GM04504 (cell line): ENCODE results near the gene MGAT5.

Experiments
- DNase-seq: peaks from one replicate; pipeline ENCODE4 v3.0.0-alpha.2; 2012; ENCODE audit warnings: low read depth

The MGAT5 gene

DNA sequence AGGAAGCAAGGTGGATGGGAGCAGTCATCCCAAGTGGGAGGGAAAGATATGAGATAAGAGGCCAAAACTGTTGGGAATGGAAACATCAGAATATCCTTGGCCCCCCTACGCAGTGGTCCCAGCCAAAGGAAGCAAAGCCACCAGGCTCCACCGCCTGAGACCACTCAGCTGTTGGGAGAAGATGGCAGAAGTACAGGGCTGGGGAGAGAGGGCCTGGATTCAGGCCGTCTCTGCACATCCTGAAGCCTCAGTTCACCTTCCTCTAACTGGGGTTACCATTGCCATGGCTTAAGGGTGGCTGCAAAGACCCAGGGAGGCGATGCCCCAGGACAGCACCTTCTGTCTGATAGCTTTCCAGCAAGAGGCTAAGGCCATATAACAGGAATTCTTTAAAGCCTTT lies 193.8 kb downstream of the MGAT5 start:
- no peak for DNase-seq

DNA sequence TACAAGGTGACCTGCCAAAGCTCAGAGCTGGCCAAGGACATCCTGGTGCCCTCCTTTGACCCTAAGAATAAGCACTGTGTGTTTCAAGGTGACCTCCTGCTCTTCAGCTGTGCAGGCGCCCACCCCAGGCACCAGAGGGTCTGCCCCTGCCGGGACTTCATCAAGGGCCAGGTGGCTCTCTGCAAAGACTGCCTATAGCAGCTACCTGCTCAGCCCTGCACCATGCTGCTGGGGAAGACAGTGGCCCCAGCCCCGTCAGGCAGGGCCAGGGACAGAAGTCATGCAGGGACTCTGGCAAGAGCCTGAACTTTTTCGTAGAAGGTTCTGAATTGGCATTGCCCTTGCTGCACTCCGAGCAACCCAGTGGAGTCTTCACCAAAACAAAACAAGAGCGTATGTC lies 194.8 kb downstream of the MGAT5 start:
- no peak for DNase-seq

DNA sequence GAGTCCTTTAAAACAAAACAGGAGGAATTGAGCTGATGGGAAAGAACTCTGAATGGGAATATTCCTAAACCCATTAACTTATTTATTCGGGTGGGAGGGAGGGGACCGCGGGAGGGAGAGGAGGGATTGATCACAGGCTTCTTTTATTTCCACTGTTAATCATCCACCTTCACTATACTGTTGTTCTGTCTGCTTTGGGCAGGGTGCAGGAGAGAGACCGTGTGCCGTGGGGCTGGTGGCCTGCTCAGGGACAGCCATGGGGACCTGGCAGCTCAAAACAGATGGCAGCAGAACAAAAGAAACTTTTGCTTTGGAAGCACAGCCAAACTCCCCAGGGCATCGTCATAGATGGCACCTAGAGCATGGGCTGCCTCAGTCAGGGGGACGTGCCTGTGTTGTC lies 195.3 kb downstream of the MGAT5 start:
- no peak for DNase-seq

DNA sequence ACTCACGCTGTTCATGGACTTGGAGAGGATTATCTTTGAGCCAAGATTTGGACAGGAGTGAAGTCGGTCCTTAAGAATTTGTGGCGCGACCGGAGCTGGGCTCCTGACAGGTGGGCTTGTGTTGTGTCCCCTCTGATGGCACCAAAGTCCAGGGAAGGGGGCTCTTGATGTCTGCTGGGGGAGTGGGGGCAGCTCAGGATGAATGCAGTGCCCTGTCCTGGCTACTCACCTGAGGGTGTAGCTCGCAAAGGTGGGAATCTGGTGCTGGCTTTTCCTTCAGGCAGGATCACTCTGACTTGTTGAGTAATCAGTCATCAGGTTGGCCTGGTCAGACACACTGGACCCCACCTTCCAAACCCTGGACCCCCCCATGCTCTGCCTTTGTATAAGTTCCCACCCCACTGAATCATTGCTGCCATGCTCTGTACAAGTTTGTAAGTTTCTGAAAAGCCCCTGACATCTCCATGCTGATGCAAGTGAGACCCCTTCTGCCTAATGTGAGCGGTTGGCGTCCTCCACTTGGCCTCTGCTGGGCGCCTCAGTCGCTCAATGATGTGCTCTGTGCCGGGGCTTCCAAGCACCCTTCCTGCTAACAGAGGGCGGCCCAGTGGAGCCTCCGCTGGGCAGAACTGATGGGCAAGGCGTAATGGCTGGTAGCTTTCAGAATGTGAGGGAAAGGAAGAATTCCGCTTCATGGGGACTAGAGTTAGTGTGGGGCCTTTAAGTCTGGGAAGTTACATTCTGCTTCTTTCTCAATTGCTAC lies 196.1 kb downstream of the MGAT5 start:
- DNase-seq: no peak

DNA sequence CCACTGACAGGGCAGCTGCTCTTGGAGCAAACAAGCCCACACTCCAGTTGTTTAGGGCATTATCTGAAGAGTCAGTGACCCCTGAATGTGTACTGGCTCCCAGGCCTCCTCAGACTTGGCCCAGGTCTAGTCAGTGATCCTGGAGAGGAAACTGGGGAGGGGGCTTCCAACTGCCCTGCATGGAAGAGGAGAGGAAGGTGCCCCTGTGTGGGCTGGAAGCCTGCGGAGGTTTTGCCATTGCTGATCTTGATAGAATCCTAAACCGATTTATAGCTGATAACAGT lies 197.4 kb downstream of the MGAT5 start:
- DNase-seq: no peak

DNA sequence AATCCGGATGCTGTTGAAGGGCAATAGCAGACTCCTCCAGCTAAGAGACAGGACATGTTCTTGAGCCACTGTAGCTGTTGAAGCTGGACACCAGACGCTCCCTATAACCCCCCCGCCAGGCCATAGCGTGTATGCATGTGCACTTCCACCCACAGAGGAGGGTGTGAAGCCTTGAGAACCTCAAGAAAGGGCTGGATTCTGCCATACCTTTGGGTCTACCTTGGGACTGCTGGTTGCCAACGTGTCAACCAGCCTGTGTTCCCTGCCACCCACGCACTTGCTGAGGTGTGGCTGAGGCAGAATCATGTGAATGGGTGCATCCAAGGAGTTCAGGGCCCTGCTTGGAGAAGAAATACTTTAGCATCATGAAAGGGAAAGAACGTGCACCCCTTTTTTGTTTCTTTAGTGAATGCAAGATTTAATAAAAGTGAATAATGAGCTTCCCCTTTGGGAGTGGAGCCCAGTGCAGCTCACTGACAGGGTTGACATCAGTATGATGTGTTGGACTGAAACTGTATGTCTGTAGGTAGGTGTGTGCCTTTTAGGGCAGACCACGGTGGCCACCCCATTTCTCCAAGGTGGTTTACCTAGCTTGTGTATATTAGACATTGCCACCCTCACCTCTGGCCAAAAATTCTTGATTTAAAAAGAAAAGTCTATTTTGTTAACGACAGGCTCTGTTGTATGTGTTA lies 198.3 kb downstream of the MGAT5 start:
- no peak for DNase-seq

DNA sequence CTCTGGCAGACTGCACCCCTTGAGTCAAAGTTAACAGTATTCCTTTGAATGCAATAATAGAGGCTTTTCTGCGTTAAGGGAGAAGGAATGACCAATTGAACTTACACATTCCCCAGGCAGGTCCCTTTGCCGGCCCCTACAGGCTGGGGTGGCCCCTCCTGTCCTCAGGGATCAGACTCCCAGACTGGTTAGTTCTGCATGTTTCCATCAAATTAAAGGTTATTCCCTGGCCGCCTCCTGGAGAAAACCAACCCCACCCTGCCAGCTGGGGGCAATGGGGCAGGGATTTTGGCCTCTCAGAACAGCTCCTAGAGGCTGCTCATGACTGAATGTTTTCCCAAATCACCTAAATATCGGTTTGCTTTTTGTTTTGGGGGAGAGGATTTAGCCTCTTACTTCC lies 199.6 kb downstream of the MGAT5 start:
- DNase-seq: no peak

DNA sequence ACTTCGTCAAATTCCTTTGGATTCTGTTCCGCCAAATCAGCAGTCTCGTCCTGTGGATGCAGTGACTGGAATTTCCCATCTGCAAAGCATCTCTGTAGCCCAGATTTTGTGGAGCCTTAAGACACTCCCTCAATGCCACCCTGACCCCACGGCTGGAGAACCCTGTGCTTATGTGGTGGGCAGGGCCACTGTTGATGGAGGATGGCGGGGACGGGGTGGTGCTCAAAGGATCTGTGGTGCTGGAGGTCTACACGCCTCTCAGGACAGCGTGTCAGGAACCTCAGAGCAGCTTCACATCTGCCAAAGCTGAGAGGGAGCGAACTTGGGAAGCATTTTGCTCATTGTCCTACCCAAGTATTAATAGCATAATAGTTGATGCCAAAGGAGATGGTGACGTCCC lies 200.1 kb downstream of the MGAT5 start:
- no peak for DNase-seq

DNA sequence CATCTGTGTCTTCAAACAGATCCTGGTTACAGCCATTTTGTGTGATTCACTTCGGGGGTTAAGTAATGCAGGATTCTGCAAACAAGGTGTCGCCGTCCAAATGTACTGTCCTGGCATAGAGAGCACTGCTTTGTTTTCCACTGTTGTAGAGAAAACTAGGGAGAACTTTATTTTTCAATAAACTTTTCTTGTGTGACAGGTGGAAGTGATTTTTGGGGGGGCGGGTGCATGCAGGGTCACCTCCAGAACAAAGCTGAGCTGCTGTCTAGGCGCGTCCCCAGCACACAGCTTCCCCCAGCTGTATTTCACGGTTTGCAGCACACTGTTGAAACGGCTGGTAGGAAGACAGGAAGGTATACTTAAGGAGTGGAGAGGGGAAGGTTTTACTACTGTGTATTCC lies 200.6 kb downstream of the MGAT5 start:
- no peak for DNase-seq

DNA sequence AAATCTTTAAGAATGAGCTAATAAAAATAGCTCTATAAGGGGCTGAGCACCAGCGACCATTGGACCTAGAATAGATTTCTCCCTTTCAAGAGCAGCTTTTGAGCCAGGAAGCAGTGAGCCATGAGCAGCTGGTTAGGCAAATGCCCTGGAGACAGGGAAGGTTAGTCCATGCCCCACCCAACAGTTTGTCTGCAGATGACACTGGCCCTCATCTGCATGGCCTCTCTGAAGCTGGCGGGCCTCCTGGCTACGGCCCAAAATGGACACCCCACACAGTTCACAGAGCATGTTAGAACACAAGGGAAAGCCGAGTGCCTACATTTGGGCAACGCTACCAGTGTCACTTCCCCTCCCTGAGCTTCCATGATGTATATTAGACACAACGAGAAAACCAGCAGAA lies 201.1 kb downstream of the MGAT5 start:
- no peak for DNase-seq

DNA sequence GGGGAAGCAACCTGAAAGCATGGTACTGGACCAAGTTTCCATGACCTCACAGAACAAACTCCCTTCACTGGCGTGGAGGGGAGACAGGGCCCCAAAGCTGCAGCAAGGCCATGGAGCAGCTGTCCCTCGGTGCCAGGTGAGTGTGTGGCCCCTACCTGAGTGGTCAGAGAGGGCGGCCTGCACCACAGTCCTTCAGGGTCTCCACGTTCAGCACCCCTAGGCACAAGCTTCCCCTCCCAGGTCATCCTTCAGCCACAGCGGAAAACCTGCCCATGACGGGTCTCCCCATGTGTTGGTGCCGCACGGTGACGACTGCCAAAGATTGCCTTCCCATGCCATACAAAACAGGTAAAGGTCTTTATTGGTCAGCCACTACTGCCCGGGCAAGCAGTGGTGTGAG lies 201.6 kb downstream of the MGAT5 start:
- DNase-seq: no peak

DNA sequence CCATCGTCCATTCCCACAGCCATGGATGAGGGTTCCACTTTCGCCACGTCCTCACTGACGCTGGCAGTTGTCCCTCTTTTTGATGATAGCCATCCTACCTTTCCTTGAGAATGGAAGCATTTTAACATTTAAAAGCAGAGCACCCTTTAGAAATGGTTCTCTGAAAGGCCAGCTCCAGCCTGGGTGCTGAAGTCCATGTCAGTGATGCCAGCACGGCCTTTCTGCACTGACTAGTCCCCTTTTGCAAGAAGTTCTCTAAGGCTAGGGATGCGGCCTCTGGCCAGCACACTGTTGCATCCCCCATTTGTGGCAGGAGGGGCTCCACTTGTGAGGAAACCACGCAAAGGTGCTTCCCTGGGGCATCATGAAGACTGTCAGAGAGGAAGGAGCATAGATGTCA lies 203.5 kb downstream of the MGAT5 start:
- DNase-seq: no peak

DNA sequence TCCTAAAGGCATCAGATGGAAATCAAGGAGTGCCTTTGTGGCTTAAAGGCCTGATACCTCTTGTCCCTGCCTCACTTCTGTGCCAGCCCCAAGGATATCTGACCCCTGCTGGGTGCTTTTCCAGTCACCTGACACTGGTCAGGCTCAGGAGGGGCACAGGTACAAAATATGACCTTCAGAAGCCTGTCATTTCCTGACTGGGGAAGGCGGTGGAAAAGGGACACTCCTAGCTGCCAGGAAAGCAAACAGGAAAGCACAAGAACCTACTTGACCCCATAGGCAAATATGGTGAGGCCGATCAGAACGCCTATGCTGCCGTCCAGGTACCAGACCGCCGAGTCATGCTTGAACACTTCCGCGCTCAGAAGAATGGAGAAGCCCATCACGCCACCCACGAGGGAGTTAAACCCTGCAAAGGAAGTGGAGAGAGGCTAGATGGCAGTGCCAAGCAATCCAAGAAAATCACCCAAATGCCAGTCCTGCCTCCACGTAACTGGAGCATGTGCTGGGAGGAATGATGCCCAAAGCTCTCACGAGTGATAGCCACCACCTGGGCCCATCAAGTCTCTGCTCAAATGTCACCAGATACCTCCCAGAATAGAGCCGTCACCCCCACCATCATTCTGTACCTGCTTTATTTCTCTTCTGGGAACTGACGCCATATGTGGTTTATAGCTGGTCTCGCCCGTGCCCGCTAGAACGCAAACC lies 204.0 kb downstream of the MGAT5 start:
- DNase-seq: no peak

DNA sequence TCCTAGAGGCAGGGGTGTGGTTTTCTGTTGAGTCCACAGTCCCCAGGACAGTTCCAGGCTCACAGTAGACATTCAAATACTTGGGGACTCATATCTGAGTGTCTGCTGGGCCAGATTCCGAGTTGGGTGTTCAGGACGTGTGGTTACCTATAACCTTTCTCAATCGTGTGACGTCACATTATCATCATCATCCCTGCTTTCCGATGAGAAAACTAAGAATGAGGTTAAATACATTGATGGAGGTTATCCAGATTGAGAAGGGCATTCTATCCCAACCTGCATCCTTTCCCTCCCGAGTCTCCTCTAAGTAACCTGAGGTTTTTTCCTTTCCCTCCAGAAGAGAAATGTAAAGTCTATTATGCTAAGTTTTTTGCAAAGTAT lies 204.6 kb downstream of the MGAT5 start:
- no peak for DNase-seq

DNA sequence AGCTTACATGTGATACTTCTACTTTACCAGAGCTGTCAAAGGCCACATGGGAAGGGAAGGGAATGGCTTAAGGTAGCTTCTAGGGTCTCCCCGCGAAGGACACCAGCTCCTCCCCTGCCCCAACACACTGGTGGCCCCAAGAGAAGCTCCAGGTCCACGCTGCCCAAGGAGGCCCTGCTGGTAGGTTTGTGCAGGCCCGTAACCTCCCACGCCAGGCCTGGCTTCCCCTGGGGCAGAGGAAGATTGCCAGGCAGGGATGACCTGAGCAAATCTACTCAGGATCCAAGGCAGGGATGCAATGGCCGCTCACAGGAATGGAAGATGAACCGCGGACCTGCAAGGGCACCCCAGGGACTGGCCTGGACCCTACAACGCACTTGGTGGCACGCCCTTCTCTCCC lies 205.1 kb downstream of the MGAT5 start:
- no peak for DNase-seq

DNA sequence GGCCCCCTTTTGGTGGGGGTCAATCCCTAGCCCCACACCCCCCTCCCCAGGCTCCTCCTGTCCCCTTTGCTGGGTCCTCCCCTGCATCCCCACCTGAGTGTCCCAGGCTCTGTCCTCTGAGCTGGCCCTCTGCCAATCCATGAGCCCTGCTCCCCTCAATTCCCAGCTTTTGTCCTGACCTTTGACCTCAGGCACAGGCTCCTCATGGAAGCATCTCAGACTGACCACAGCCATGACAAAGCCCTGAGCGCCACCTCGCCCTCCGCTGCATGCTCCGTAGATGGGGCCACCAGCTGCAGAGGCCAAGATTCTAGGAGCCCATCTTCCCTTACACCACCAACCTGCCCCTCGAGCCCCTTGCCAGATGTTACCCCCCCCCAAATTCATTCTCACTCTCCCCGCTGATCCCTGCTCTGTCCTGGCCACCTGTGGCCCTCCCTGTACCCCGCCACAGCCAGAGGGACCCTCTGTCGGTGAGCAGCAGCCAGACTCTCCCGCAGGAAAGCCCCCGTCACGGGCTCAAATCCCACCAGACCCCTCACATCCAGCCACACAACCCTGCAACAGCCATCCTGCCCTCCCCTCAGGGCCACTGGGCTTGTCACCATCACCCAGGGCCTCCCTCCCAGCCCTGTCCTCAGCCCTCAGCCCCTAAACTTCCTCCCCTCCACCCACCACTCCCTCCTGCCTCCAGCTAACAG lies 206.0 kb downstream of the MGAT5 start:
- no peak for DNase-seq

DNA sequence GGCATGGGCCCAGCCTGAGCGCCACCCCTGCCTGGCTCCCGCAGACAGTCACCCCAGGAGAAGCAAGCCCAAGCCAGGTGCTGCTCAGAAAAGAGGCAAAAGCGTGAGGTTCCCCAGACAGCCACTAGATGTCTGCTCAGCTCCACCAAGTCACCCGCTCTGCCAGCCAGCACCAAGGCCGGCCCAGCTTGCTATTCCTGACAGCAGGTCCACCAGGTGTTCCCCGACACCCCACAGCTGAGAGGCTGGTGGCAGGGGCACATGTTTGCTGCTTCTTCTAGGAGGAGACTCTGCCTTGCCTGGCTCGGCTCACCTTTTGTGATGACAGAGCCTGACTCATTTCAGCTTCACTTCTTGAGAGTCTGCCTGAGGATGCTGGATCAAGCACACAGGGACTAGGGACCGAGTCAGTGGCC lies 206.7 kb downstream of the MGAT5 start:
- DNase-seq: peak; percentile 11

DNA sequence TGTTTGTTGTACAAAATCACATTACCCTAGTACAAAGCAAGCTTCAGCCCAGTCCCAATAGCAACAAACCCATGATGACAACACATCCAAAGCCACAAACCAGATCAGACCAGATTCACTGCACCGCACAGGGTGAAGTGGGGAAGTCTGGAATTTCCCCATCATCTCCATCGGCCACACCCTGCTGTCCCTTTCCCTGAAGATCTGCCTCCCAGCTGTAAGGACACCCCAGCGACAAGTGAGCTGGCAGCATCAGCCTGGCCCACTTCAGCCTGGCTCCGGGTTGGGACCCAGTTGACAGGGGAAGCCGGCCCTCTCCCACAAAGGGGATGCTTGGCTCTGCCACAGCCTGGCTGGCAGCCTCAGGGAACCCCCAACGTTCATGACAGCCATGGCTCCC lies 207.6 kb downstream of the MGAT5 start:
- DNase-seq: peak; percentile 16

DNA sequence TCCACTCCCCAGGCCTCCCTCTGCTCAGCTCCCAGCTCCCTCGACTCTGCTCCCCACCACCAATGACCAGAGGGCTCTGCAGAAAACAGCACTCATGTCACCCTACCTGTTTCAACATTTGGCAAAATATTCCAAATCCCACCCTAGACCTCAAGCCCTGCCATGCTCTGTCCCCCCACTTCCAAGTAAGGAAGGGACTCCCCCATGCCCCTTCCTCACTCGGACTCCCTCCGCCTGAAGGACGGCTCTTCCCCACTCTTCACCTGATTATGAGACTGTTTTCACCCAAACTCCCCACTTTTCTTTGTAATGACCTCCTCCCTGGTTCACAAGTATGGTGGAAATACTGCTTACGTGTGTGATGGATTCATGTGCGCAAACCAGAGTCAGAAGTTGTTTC lies 208.4 kb downstream of the MGAT5 start:
- no peak for DNase-seq

DNA sequence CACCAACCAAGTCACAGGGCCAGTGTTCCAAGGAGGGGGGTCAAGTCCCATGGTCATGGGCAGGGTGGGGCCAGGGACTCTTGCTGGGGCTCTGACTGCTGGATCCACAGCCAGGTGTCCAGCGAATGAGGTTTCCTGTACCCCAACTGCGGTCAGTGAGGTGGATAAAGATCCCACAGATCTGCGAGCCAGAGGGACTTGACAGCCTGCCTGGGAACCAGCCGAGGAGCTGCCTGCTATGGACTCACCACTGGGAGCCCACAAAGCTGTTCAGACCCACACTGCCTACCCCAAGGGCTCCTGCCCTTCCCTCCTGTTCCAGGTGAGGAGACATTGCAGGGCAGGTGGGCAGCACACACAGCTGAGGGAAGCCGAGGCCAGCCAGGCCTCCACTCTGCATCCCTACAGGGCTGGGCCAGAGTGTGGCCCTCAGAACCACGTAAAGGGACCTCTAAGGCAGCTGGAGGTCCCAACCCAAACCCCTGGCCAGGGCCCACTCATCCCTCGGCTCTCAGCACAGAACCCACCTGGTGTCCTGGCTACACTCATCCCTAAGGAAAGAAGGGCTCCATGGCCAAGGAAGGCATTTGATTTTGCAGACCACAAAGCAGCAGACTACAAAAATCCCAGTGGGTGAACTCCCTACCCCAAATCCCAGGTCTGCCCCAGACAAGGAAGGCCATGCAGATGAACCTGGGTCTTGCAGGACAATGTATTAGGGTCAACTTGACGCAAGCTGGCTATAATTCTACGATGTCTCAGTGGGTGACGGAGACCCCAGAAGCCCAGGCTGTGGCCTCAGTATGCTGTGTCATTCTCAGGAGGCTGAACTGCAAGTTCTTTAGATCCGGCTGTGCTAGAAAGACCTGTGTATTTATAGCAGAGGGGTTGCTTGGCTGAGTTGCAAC lies 209.2 kb downstream of the MGAT5 start:
- no peak for DNase-seq

DNA sequence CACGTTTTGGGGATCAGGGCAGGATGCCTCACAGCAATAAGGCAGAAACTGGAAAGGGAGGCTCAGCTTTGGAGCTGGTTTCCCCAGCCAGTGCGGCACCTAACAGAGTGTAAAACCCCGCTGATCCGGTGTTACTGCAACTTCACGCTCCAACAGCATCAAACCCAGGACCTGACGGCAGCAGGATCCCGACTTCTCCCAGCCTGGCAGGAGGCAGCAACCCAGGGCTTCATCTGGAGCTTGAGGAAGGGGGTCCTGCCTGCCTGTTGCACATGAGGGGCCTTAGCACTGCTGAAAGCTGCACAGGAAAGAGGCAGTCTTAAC lies 209.8 kb downstream of the MGAT5 start:
- no peak for DNase-seq
